GM12873 (cell line): ENCODE measurements around the gene MAMLD1.

Source experiments
- CTCF ChIP-seq: IDR thresholded peaks from 2 replicates; pipeline ENCODE4 v1.5.1; 2012; ENCODE audit warnings: low read depth, mild to moderate bottlenecking, moderate library complexity, low read length, control low read depth; ENCODE audit not compliant: insufficient read depth; ENCODE audit errors: missing control alignments

Gene MAMLD1

GRCh38 chrX:150460063-150460462 lies 96.9 kb downstream of the MAMLD1 start:
- TF ChIP-seq CTCF: no peak

GRCh38 chrX:150460781-150461180 lies 97.7 kb downstream of the MAMLD1 start:
- no peak for TF ChIP-seq CTCF

GRCh38 chrX:150463566-150463965 lies 100.4 kb downstream of the MAMLD1 start:
- TF ChIP-seq CTCF: no peak

- no peak for TF ChIP-seq CTCF
Measured at GRCh38 chrX:150464001-150464400, 100.9 kb downstream of the MAMLD1 start.

- no peak for TF ChIP-seq CTCF
Measured at GRCh38 chrX:150465326-150465725, 102.2 kb downstream of the MAMLD1 start.

GRCh38 chrX:150465881-150466775 lies 103.0 kb downstream of the MAMLD1 start:
- no peak for TF ChIP-seq CTCF

- TF ChIP-seq CTCF: no peak
Measured at GRCh38 chrX:150472306-150472705, 109.2 kb downstream of the MAMLD1 start.
